SIG-M5 treated with dmso at 0.1 percent for 504 hours (cell line): ENCODE measurements around the gene ENTPD5.

Source experiments
- DNase-seq: peaks from one replicate; lab custom pipeline; 2025; ENCODE audit not compliant: unreplicated experiment; lab: John Stamatoyannopoulos, UW

The ENTPD5 gene, protein sequence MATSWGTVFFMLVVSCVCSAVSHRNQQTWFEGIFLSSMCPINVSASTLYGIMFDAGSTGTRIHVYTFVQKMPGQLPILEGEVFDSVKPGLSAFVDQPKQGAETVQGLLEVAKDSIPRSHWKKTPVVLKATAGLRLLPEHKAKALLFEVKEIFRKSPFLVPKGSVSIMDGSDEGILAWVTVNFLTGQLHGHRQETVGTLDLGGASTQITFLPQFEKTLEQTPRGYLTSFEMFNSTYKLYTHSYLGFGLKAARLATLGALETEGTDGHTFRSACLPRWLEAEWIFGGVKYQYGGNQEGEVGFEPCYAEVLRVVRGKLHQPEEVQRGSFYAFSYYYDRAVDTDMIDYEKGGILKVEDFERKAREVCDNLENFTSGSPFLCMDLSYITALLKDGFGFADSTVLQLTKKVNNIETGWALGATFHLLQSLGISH

DNA sequence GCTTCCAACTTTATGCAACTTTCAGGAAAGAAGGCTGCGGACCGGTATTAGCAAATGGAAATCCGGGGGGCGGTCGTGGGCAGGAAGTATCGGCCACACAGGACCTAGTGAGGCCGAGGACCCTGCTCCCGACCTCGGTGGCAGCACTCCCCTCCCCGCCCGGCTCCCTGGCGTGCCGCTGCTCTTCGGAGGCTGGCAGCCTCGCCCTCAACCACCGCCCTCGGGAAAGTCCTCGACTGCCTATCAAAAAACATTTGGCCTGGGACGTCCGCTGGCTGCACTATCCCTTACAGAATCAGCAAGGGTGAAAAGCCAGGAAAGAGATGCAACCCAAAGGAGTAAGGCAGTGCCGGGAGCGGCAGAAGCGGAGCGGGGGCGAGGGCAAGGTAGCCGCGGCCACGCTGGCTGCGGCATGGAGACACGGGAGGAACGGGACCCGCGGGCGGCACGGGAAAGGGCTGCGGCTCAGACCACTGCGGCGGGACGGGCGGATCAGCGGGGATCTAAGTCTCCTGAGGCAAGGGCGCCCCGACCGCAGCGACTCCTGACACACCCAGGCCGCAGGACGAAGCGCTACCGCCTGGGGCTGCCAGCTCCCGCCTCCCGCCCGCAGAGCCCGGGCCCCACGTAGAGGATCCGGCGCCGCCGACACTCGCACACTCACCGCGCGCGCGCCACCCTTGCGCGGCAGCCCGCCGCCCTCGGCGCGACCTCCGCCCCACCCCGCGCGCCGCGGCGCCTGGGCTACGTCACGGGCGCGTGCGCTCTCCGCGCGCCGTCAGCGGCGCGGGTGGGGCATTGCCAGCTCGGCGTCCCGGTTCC is at the start of gene ENTPD5, which contains the start of gene BBOF1:
Gene ENTPD5, minus strand, starts transcription at position 703 of the 822 bp plus-strand sequence. CDS start 31,186 bp downstream, outside the sequence.
Gene BBOF1, plus strand, starts transcription at position 764 of the 822 bp plus-strand sequence. CDS start 130 bp downstream, outside the sequence.
- DNase-seq, result peak; percentile 72

DNA sequence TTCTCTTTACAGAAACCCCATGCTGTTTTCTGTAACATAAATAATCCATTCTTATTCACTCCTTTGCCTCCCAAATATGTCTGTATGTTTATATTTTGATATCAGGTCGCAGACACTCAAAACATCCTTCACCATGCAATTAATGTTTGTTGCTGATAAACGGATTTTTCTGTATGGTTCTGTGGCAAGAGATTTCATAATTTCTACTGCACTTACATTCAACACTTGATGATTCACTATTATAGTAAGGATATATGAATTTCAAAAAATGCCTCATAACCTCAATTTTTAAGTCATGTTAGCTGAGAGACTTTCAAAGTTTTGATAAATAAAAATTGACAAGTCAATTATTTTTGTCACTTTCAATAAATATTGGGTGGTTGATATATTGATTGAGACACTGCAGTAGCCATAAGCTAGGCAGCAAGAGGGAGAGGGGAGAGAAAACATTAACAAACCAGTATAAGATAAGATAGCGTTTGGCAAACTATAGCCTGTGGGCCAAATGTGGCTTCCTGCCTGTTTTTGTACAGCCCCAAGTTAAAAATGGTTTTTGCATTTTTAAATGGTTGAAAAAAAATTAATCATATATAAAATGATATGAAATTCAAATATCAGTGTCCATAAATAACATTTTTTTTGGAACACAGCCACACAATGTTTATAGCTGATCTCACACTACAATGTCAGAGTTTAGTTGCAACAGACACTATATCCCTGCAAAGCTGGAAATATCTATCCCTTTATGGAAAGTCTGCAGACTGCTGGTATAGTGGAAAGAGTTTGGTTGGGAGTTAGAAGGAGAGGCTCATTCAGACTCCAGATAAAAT is 46.9 kb upstream of the ENTPD5 start:
- no peak for DNase-seq

DNA sequence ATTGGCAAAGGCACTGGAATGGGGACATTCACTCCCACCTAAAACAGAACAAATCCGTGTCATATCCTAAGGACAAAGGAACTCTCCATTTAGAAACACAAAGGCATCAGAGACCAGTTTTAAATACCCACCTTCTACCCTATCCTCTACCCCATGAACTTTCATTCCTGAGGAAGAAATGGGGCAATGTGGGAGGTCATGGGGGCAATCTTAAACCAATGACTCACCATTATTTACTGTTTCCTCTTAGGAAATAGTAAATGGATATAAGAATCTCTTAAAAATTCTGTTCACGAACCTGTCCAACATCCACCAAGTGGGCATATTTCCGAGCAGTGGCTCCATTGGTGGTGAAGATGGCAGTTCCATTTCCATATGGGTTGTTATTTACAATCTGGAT is 45.8 kb upstream of the ENTPD5 start:
- no peak for DNase-seq

DNA sequence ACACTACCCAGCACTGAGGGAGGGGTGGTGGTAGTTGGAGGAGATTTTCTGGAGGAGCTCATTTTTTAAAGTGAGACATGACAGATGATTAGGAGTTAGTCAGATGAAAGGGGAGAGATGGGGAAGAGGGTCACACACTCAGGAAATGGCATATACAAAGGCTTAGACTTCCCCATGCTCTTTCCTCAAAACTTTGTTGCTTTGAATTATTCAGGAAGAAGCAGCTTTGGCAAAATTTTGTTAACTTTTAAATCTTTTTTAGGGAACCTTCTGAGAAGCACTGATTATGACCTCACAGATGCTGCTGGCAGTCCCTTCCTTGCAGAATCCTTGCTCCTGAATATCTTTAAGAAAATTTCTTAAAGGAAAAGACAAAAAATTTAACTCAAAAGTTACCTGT is 45.3 kb upstream of the ENTPD5 start:
- no peak for DNase-seq

DNA sequence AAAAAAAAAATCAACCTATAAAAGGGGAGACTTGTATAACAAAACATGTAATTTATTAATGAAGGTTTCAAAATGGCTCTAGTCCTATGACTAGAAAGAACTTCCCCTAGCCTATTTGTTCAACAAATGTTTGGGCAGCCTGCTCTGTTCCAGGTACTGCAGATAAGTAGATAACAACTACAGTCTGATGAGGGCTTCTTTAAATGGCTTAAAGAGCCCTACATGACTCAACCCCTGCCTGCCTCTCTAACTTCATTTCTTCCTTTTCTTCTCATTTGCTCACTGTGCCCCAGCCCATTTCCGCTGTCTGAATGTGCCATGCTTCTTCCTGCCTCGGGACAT is 43.7 kb upstream of the ENTPD5 start:
- no peak for DNase-seq

DNA sequence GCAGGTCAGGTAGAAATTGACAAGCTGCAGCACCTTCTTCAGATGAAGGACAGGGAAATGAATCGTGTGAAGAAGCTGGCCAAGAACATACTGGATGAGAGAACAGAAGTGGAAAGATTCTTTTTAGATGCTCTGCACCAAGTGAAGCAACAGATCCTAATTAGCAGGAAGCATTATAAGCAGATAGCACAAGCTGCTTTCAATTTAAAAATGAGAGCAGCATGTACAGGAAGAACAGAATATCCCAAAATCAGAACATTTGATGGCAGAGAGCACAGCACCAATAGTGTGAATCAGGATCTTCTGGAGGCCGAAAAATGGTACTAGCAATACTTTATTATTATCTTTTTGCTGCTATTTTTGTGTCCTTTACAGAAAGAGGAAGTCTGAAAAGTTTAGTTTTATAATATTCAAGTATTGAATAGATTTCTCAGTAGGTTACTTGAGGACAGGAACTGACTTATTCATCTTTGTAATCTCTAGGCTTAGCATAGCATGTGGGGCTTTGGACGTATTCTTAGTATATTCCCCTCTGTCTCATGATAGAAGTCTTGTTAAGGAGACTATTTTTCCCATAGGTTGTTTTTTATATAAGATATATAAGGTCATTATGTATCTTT is 30.9 kb upstream of the ENTPD5 start:
- DNase-seq, result no peak

DNA sequence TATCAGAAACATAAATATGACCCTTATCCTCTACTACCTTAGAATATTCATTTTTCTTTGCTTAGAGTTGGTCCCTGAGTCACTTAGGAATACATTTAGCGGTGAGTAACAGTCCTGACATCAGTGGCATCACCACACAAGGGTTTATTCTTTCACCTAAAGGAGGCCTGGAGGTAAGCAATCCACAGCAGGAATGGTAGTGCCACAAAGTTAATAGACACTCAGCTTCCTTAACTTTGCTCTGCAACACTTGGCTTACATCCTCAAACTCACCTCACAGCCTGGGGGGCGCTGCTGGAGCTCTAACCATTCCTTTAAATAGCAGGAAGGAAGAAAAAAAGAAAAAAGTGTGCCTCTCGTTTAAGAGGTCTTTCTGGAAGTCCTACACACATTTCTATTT is 29.2 kb upstream of the ENTPD5 start:
- peak; percentile 17 for DNase-seq

DNA sequence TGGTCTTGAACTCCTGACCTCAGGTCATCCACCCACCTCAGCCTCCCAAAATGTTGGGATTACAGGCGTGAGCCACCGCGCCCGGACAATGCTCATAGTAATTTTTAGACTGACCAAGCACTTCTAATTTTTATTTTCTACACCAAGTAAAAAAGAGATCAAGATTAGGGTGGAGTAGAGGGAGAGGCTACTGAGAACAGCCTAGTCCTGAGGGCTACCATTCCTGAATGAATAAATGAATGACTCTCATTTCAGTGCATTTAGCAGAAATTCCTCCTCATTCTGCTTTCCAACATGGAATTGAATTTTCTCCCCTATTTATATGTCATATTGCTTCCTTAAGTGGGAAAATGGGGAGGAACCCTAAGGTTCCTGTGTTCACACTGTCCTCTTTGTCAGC is 26.4 kb upstream of the ENTPD5 start:
- DNase-seq, result no peak

DNA sequence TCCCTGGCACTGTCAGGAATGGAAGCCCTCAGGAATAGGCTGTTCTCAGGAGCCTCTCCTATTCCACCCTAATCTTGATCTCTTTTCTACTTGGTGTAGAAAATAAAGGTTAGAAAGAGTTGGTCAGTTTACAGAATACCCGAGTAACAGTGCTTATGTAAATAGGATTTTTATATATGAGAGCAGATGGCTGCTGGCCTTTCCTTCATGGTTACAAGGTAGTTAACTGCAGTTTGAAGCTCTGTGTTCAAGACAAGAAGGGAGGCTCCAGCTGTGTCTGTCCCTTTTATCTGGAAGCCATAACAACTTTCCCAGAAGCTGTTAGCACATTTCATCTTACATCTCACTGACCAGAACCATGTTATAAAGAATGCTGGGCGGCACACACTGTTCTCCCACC is 23.2 kb upstream of the ENTPD5 start:
- no peak for DNase-seq

DNA sequence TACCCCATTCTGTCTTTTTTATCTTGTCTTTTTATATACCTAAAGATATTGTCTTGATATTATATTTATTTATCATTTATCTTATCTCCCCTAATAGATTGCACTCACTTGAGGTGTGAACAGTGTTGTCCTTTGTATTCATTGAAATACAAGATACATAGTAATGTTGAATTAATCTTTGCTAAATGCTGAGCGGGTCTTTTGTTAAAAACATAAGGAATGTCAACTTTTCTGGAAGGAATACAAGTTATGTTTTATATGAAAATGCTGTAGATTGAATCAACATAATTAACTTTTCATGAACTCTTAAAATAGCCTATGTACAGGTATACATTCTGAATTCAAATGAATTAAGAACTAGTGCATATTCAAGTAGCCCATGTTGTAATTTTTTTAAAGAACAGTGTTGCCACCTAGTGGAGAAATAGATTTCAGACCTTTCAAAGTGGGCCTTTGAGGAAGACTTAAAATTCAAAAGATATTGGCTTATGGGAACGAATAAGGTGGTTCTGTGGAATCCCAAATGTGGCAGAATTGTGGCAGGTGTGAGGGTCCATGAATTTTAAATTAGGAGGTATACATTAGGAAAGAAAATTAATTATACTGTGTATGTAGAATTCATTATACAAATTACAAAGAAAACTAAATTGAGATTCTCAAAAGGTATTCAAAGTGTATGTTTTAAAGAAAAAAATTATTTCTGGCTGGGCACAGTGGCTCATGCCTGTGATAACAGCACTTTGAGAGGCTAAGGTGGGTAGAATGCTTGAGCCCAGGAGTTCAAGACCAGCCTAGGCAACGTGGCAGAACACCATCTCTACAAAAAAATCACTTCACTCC is 19.2 kb upstream of the ENTPD5 start:
- DNase-seq, result peak; percentile 61

DNA sequence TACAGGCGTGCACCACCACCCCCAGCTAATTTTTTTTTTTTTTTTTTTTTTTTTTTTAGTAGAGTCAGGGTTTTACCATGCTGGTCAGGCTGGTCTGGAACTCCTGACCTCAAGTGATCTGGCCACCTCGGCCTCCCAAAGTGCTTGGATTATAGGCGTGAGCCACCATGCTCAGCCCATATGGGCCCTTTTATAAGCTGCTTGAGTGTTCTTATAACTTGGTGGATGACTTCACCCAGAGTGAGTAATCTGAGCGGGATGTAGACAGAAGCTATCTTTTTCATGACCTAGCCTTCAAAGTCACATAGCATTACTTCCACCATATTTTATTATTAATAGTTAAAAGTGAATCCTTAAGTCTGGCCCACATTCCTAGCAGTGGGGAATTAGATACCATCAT is 16.5 kb upstream of the ENTPD5 start:
- no peak for DNase-seq

DNA sequence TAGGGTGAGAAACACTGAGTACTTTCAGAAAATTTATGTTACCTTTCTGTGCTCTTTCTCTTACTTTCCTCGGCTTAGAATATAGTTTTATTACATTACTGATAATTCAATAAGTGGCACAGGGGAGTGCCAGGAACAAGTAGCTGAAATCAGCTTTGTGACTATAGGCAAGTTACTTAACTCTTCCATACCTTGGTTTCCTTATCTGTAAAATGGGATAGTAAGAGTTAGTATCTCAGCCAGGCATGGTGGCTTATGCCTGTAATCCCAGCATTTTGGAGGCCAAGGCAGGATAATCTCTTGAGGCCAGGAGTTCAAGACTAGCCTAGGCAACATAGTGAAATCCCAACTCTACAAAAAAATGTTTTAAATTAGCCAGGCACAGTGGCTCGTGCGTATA is 15.5 kb upstream of the ENTPD5 start:
- no peak for DNase-seq

DNA sequence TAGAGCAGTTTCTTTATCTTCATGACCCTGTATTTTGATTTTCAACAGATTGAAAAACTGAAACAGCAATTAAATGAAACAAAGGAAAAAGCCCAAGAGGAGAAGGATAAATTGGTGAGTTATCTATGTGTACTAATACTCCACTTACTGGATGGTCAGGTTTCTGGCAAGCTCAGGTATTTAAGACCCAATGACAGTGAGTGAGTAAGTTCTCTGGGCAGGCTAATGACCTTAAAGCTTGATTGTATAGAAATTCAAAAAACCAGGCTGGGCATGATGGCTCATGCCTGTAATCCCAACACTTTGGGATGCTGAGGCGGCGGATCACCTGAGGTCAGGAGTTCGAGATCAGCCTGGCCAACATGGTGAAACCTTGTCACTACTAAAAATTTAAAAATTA is 10.0 kb upstream of the ENTPD5 start:
- no peak for DNase-seq

DNA sequence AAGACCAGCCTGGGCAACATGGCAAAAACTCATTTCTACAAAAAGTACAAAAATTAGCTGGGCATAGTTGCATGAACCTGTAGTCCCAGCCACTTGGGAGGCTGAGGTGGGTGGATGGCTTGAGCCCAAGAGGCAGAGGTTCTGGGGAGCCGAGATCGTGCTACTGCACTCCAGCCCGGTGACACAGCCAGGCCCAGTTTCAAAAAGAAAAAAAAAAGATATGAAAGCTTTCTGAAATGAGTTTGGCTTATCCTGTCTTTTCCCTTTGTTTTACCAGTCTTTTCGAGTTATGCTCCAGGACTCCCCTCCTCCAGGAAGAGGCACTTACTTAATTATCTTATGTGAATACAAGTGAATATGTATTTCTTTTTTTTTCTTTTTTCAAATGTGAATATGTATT is 3.3 kb upstream of the ENTPD5 start:
- no peak for DNase-seq

DNA sequence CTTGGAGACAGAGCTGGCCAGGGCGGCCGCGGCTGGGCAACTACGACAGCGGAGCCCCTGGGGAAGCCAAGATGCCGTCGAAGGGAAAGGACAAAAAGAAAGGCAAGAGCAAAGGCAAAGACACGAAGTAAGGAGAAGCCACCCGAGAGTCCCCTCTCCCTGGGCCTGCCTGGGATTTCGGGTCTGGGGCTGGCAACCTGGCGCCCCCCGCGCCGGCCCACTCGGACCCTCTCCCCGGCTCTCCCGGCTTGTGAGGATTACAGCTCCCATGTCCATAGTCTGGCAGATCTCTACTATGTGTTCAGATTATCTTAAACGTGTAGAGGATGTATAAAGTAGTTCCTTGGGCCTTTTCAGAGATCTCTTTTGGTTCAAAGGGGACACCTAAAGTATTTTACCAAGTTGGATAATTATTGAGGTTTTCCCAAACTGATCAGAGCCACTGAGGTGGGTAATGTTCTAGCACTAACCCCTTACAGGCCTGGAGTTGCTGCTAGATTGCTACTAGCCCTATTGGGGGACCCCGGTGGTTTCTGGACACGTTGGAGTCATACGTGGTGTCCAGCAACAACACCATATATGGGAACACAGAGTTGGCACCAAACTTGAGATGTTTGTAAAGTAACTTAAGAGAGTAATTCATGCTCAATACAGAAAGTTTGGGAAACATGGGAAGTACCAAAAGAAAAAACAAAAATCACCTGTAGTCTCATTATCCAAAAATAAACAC is 485 bp upstream of the ENTPD5 start:
- no peak for DNase-seq

DNA sequence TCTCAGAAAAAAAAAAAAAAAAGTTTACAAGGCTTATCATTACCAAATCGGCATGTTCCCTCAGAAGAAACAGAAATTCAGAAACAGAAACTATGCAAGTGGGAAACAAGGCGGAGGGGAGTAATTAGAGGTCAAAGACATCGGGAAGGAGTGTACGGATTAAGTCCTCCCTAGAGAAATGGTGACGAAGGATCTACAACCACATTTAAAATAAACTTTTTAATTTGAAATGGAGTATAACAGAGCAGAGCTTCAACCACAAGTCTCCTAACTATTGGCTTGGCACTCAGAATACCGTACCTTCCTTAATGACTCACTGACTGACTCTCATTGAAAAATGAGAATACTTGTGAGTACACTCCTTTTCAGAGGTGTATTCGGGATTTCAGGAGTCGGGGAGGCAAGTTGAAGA is 908 bp downstream of the ENTPD5 start:
- peak; percentile 60 for DNase-seq

DNA sequence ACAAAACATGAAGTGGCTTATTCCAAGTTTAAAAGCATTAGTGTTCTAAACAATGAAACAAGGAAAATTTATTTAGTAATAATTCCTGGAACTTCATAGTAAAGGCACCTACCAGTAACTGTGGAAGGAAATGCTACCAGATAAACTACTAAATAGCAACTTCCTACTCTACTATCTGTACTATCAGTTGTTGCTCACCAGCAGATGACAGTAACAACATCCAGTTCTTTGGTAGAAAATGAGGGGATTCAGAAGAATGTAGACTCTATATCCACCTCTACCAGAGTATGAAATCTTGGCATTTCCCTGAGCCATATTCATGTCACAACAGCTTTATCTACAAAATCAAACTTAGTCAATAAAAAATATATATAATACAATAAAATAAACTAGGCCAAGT is 3.1 kb downstream of the ENTPD5 start:
- DNase-seq, result no peak

DNA sequence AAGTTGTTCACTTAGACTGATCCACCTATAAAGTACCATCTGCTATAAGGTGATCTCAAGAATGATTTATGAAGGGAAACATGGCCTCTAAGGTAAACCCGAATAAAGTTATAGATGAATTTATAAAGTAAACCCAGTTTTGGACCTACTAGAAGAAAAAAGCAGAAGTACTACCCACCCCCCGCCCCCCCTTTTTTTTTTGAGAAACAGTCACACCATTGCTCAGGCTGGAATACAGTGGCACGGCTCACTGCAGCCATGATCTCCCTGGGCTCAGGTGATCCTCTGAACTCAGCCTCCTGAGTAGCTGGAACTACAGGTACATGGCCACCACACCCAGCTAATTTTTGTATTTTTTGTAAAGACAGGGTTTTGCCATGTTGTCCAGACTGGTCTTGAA is 3.9 kb downstream of the ENTPD5 start:
- DNase-seq, result no peak

DNA sequence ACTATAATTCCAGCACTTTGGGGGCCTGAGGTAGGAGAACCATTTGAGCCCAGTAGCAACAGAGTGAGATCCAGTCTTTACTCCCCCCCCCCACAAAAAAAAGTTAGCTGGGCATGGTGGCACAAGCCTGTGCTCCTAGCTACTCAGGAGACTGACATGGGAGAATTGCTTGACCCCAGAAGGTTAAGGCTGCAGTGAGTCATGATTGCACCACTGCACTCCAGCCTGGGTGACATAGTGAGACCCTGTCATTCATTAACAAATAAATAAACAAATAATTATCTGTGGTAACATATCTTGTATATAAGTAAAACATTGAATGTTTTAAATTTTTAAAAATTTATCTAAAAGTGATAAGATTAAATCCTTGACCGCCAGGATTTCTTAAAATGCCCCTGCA is 4.8 kb downstream of the ENTPD5 start:
- DNase-seq, result no peak
